NOMO-1 (cell line): Measurements from ENCODE around the gene GDF10.

Source experiments
- DNase-seq, 2 experiments: peaks; one replicate each; lab custom pipeline; 2025; ENCODE audit not compliant: unreplicated experiment in 2 of 2; lab: John Stamatoyannopoulos, UW

Gene GDF10

DNA sequence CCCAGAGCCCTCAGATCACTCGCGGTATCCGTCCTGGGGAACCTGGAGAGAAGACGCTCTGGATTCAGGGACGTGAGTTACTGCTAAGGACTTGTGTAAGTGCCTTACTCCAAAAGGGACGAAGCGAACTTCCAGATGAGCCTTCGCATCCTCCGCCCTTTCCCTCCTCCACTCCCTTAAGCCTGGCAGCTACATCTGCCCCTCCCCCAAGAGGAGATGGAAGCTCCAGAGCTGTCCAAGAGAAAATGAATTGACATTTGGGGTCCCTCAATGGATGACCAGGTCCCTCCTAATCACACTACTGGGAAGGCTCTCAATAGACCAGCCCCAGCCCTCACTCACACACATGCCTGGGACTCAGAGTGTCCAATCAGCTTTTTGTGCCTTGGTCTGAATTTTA, 31.3 kb upstream of the GDF10 start:
- DNase-seq: no peak

- peak in 1 of 2 experiments; percentile 10 for DNase-seq
Observed at GRCh38 chr10:47269294-47269693, 30.7 kb upstream of the GDF10 start.

DNA sequence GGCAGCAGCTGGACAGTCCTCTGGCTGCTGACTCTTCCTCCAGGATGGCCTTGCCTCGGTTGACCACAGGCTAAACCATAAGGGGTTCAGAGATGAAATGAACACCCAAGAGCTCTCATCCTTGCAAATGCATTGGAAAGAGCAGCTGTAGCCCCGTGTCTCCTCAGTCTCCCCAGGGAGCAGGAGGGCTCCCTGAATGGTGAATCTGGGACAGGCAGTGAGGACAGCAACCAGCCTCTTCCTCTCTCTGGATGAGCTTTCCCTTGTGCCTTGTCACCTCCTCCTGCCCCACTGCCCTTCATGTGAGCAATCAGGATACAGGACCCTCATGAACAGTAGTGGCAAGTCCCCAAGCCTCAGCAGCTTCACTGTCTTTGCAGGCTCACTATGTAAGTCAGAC, 23.9 kb upstream of the GDF10 start:
- DNase-seq: no peak

DNA sequence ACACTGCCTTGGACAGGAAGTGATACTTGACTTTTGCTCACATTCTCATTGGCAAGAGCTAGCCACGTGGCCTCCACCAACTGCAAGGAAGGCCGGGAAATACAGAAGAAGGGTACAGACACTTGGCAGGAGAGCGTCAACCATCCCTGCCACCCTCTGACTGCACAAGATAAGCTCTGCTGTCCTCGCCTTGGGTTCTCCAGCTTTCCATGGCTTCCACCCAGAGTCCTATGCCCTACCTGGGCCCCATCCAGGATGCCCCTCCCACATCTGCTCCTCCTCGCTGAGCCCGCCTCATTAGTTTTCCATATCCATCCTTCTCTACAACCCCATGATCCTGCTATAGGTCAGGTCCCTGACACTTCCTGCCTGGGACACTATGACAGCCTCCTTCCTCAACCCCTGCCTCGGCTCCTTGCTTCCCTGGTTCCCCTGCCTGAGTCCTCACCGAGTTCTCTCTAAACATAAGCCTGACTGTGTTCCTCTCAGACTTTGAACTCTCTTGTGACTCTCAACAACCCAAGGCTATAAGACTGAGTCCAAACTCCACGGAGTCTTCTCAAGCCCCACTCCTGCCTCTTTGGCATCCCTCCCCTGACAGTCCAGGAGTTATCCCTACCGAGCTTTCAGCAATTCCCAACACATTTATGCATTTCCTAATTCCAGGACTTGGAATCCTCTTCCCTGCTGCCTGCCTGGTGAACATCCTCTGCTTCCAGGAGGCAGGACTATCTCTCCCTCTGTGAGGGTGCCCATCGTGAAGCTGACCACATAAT, 23.2 kb upstream of the GDF10 start:
- DNase-seq: no peak

GRCh38 chr10:47277352-47278151, 22.4 kb upstream of the GDF10 start:
- no peak for DNase-seq

DNA sequence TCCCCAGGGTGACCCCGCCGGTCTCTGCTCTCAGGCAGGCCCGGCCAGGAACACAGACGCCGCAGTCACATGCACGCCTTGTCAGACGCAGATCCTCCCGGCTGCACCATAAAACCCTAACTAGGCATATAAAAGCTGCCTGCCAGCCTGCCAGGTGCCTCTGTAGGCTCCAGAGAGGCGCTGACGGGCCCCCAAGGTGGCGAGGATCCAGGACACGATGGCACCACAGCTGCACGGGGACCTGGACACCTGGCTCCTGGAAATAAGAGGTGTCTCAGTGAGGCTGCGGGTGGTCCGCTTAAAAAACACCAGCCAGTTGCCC, 21.9 kb upstream of the GDF10 start:
- DNase-seq: no peak

- no peak for DNase-seq
Observed at GRCh38 chr10:47278720-47279119, 21.3 kb upstream of the GDF10 start.

DNA sequence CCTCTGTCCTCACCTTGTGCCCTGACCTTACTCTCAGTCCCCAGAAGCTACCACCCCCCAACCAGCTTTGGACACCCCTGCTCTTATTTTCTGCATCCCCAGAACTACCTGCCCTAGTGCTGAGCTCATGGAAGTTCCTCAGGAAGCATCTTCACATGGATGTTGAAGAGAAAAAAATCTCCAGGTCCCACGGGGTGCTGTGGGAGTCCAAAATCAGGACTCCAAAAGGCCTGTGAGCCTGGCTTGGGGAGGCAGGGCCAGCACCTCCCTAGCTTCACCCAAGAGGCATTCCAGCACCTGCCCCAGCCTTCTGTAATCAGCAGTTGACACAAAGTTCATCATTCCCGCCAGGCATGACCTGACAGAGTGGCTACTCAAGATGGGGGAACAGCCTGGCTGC, 20.7 kb upstream of the GDF10 start:
- no peak for DNase-seq

DNA sequence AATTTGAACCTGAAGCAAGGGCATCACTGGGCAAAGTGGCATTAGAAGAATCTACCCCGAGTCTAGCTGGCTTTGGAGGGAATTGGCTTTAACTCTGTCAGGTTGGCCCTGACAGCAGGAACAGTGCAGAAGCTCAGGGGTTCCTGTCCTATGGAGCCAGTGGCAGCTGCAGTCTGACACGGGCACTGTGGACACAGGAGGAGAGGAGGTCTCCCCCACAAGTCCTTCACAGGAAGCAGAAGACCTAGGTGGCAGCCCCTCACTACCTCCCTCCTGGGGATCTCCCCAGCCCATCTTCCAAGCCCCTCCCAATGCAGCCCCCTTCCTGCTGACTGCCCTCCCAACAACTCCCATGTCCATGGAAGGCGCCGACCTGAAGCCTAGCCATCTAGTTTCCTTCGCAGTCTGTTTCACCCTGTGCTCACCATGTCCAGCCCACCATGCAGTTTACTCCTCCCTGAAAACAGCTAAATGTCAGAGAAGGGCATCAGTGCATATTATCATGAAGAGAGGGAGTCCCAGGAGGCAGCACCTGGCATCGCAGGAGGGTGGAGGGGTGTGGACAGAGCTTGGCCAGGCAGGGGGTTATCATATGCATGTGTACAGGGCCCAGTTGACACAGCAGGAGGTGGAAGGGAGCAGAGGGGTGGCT, 17.9 kb upstream of the GDF10 start:
- no peak for DNase-seq

GRCh38 chr10:47282657-47283018, 17.4 kb upstream of the GDF10 start:
- DNase-seq: no peak

- no peak for DNase-seq
Observed at GRCh38 chr10:47283101-47283630, 16.8 kb upstream of the GDF10 start.

DNA sequence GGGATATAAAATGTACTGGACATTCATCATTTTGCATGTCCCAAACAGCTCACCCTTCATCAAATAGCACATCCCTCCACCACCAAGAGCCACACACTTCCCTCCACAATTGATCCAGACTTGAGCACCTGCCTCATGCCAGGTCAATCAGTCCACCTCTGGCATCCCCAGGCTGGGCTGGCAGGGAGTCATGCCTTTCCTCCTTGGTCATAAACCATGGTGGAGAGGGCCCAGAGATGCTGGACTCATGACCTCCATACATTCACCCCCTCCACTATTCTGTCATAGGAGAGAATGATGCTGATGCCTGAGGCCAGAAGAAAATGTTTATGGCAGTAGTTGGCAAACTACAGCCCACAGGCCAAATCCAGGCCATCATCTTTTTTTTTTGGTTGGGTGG, 16.1 kb upstream of the GDF10 start:
- no peak for DNase-seq

DNA sequence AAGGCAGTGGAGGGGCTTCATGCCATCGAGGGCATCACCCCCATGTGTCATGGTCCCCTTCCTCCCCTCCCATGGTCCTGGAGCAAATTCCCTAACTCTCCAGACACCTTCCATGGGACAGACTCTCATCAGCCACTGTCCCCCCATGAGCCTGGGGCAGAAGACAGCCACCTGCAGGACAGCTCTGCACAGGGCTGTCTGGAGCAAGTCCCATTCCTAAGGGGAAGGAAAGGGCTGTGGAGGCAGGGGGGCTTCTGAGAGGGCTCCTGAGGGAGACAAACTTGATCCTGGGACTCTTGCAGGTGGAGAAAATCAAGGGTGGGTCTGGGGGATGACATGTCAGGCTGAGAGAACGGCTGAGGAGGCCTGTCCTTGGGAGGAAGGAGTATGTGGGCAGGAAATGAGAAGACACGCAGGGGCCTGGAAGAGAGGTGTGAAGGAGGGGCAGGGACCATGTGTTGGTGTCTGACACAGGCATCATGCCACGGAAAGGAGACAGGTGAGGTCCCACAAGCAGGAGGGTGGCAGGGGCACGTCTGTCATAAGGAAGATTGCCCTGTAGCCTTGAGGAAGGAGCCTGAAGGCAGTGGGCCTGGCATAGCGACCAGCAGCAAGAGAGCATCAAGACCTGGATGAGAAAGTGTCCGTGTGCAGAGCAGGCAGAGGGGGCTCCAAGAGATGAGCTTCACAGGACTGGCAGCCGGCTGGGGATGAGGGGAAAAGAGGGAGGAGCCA, 14.4 kb upstream of the GDF10 start:
- no peak for DNase-seq

GRCh38 chr10:47286116-47286505, 13.9 kb upstream of the GDF10 start:
- no peak for DNase-seq

DNA sequence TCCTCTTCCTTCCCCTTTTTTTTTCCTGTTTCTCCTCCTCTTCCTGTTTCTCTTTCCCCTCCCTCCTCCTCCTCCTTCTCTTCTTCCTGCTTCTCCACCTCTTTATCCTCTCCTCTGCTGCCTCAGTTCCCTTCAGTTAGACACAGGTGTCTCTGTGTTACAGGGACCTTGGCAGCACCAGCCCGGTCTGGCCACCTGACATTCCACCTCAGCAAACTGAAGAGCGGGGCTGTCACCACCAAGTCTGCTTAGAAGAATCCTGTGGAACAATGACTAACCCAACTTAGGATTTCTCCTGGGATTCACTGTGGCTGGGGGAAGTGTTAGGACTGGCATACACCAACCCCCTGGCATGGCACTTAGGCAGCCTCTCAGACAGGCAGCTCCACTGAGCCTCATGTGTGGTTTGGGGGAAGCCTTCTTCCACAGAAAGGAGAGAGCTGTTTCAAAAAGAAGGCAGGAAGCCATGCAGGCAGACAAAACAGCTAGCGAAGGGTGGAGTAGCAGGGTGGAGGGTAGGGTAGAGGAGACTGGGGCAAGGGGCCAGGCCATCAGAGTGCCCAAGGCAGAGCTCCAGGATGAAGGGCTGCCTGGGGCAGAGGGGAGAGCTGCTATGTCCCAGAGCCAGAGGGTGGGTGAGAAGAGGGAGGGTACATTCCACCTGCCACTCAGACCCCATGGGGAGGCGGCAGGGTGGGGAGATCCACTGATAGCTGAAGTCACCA, 13.2 kb upstream of the GDF10 start:
- DNase-seq: no peak

DNA sequence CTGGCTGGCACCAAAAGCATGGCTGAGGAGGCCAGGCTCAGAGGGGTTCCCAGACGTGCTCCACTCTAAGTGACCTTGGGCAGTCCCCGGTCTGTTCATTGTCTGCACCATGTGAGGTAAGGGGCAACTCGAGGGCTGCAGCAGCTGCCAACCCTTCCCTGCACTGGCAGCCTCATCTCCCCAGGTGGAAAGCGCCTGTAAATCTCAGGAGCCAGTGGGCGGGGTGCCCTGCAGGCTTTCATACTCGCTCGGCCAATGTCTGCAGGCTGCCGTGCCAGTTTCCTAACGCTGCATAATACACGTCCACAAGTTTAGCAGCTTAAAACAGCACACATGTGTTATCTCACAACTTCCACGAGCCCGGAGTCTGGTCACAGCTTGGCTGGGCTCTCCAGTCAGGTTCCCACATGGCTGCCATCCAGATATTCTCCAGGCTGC, 12.6 kb upstream of the GDF10 start:
- DNase-seq: no peak

GRCh38 chr10:47287805-47288204, 12.2 kb upstream of the GDF10 start:
- DNase-seq: no peak

GRCh38 chr10:47288236-47288635, 11.8 kb upstream of the GDF10 start:
- DNase-seq: no peak

GRCh38 chr10:47288916-47289495, 11.0 kb upstream of the GDF10 start:
- no peak for DNase-seq

- no peak for DNase-seq
Observed at GRCh38 chr10:47289921-47290320, 10.1 kb upstream of the GDF10 start.
